Measurements from ENCODE around the gene SHMT2. TPM values are rescaled to one million over a fixed set of nuclear protein-coding genes. Genes with fewer than 3 reads are reported as not detected.

SHMT2 gene
- total RNA-seq, 6 donors from 2014 or later = 37.9 to 92.0 (median 52.0) TPM

DNA sequence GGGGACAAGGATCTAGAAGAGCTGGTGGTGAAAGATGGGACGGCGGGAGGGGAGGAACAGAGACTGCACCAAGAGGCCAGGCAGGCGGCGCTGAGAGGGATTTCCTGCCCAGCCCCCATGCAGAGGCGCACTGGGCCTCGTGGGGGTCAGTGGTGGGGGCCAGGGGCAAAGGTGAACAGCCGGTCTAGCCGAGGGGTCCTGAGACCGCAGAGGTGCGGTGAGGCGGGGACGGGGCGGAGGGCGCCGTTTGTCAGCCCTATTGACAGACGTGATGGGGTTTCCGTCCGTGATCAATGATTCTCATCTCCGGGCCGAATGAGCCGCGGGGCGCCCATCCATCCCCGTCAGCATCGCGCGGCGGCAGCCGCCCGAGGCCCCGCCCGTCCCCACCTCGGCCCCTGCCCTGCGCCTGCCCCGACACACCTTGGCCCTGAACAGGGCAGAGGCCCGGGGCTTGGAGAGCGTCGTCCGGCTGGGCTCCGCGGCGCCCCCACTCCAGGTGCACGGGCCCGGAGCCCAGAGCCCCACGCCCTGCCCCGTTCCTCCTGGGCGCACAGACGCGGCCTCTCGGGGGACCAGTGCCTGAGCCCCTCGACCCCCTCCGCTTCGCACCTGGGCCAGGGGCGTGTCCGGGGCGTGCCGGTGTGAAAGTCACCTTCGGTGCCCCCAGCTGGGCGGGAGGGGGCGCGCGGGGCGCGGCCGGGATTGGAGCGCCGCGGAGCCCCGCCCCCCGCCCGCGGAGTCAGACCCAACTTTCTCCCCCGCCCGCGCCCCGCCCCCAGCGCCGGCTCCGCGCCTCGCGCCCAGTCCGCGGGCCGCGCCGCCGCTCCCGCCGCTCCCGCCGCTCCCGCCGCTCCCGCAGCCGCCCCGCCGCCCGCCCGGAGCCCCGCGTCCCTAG is 13.2 kb upstream of the SHMT2 start, which contains the start of gene NXPH4:
Gene NXPH4 (plus strand): TSS at position 781 of the 898 bp plus-strand sequence. CDS start 176 bp downstream, outside the sequence.
- DNase-seq = peak in 1 of 2 donors; percentile 94
- H3K4me3 ChIP-seq = peak within 1 kb of the TSS; percentile 36 to 51 (median 46)
- TF ChIP-seq POLR2A (IDR thresholded peaks at IDR 0.05) (no peak), EP300 (IDR thresholded peaks at IDR 0.05) (no peak), POLR2AphosphoS5 (IDR thresholded peaks at IDR 0.05) (no peak)
- TF ChIP-seq, protein P1, sequence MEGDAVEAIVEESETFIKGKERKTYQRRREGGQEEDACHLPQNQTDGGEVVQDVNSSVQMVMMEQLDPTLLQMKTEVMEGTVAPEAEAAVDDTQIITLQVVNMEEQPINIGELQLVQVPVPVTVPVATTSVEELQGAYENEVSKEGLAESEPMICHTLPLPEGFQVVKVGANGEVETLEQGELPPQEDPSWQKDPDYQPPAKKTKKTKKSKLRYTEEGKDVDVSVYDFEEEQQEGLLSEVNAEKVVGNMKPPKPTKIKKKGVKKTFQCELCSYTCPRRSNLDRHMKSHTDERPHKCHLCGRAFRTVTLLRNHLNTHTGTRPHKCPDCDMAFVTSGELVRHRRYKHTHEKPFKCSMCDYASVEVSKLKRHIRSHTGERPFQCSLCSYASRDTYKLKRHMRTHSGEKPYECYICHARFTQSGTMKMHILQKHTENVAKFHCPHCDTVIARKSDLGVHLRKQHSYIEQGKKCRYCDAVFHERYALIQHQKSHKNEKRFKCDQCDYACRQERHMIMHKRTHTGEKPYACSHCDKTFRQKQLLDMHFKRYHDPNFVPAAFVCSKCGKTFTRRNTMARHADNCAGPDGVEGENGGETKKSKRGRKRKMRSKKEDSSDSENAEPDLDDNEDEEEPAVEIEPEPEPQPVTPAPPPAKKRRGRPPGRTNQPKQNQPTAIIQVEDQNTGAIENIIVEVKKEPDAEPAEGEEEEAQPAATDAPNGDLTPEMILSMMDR (IDR thresholded peaks at IDR 0.05) = no peak
- peak in 1 of 2 donors; percentile 5 for ATAC-seq (ENCODE audit: low FRiP score in 2 of 2)
- H3K4me1 ChIP-seq = peaks cover 31 to 60% (median 33%) of the 10 kb centered on the region in 4 donors
- peaks cover 0 to 9% (median 3%) of the 10 kb centered on the region in 4 donors for H3K36me3 ChIP-seq
- no peaks in the 10 kb centered on the region for H3K9me3 ChIP-seq
- 1 to 5% methylated on average over 13 to 17 of the region's 102 CpGs for WGBS, 2 donors
- no peak within 1 kb of the TSS for H3K27ac ChIP-seq
- H3K27me3 ChIP-seq = peaks cover 3 to 59% (median 41%) of the 10 kb centered on the region in 4 donors

DNA sequence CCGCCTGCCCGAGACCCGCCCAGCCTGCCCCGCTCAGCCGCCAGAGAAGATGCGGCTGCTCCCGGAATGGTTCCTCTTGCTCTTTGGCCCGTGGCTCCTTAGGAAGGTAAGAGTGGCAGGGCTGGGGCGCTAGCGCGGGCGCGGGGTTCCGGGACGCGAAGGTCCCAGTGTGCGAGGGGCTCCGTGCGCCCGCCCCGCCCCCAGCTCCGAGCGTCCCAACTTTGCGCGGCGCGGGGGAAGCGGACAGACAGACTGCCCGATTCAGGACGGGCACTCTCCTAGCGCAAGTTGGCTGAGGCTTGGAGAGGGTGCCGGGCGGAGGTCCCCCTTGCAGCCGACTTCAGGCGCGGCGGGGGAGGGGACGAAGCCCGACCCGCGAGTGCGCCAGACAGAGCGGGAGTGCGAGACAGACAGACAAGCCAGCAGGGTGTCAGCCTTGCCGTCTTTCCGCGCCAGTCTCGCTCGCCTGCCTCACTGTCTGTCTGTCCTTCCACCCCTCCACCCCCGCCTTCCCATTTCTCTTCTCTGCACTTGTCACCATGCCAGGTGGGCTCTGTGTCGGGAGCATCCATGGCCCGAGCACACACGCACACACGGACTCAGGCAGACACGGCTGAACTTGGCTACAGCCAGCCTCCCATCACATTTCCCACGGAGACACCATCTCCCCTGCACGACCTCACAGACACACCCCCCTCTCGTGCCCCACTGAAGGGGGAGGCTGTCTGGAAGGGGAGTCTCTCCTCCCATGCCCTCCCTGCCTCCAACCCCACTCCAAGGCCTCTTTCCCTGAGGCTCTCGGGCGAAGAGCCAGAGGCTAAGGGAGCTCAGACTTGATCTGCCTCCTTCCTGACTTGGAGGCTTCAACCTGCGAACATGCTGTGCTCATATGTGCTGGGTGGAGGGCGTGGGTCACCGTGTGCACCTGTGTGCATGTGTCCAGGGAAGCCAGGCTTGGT is 12.3 kb upstream of the SHMT2 start:
- H3K27ac ChIP-seq = no peak overlapping the region
- WGBS, 2 donors = 4 to 9% methylated on average over 15 to 29 of the region's 63 CpGs
- TF ChIP-seq POLR2A (IDR thresholded peaks at IDR 0.05) (no peak), POLR2AphosphoS5 (IDR thresholded peaks at IDR 0.05) (no peak), EP300 (IDR thresholded peaks at IDR 0.05) (no peak)
- TF ChIP-seq, protein P1 (IDR thresholded peaks at IDR 0.05) = no peak
- peaks cover 0 to 6% (median 2%) of the 10 kb centered on the region in 4 donors for H3K36me3 ChIP-seq
- H3K9me3 ChIP-seq = no peaks in the 10 kb centered on the region
- peak overlapping the region; percentile 6 to 51 (median 42) for H3K4me3 ChIP-seq
- peak in 1 of 2 donors; percentile 1 for ATAC-seq (ENCODE audit: low FRiP score in 2 of 2)
- H3K27me3 ChIP-seq = peaks cover 3 to 68% (median 46%) of the 10 kb centered on the region in 4 donors
- H3K4me1 ChIP-seq = peaks cover 31 to 65% (median 33%) of the 10 kb centered on the region in 4 donors
- DNase-seq = peak in 1 of 2 donors; percentile 88

GRCh38 chr12:57218030-57218853 is 11.3 kb upstream of the SHMT2 start:
- DNase-seq = no peak
- WGBS, 2 donors = 63 to 65% methylated on average over 4 to 5 of the region's 5 CpGs
- no peaks in the 10 kb centered on the region for H3K9me3 ChIP-seq
- H3K27ac ChIP-seq = no peak overlapping the region
- H3K36me3 ChIP-seq = no peaks in the 10 kb centered on the region
- H3K4me3 ChIP-seq = no peak overlapping the region
- ATAC-seq (ENCODE audit: low FRiP score in 2 of 2) = no peak
- H3K4me1 ChIP-seq = peaks cover 31 to 58% (median 31%) of the 10 kb centered on the region in 4 donors
- TF ChIP-seq, protein P1 (IDR thresholded peaks at IDR 0.05) = no peak
- TF ChIP-seq POLR2A (IDR thresholded peaks at IDR 0.05) = no peak
- TF ChIP-seq EP300 (IDR thresholded peaks at IDR 0.05) = no peak
- H3K27me3 ChIP-seq = peaks cover 3 to 78% (median 50%) of the 10 kb centered on the region in 4 donors

Measured in upper lobe of left lung (tissue), 6 donors.